Left forelimb (tissue), 1 donor: ENCODE results near the gene BPIFB3.

Experiments used
- DNase-seq: peaks from one replicate; pipeline ENCODE4 v3.0.0-alpha.2; 2018; ENCODE audit warnings: low spot score

The BPIFB3 gene

GRCh38 chr20:33062825-33063149, 9.1 kb downstream of the BPIFB3 start:
- DNase-seq: no peak

GRCh38 chr20:33063271-33063670, 9.6 kb downstream of the BPIFB3 start:
- DNase-seq: no peak

- no peak for DNase-seq
Observed at GRCh38 chr20:33064572-33065287, 11.0 kb downstream of the BPIFB3 start.

- no peak for DNase-seq
Observed at GRCh38 chr20:33065785-33066184, 12.1 kb downstream of the BPIFB3 start.

- DNase-seq: no peak
Observed at GRCh38 chr20:33067806-33068205, 14.1 kb downstream of the BPIFB3 start.

GRCh38 chr20:33068251-33068939, 14.7 kb downstream of the BPIFB3 start:
- DNase-seq: no peak

- no peak for DNase-seq
Observed at GRCh38 chr20:33069673-33070072, 16.0 kb downstream of the BPIFB3 start.

GRCh38 chr20:33070111-33071053, 16.7 kb downstream of the BPIFB3 start:
- no peak for DNase-seq

GRCh38 chr20:33071198-33071597, 17.5 kb downstream of the BPIFB3 start:
- DNase-seq: no peak

- DNase-seq: no peak
Observed at GRCh38 chr20:33072362-33072761, 18.7 kb downstream of the BPIFB3 start.

- no peak for DNase-seq
Observed at GRCh38 chr20:33072813-33073212, 19.1 kb downstream of the BPIFB3 start.

- no peak for DNase-seq
Observed at GRCh38 chr20:33074675-33075074, 21.0 kb downstream of the BPIFB3 start.

- no peak for DNase-seq
Observed at GRCh38 chr20:33075281-33075680, 21.6 kb downstream of the BPIFB3 start.

GRCh38 chr20:33076662-33077372, 23.1 kb downstream of the BPIFB3 start:
- no peak for DNase-seq

GRCh38 chr20:33079259-33079658, 25.6 kb downstream of the BPIFB3 start, which contains the start of gene BPIFB4:
BPIFB4 (plus strand) TSS chr20:33079643; CDS start chr20:33081527, 1,884 bp downstream.
- no peak for DNase-seq

- DNase-seq: no peak
Observed at GRCh38 chr20:33081411-33082154, 27.9 kb downstream of the BPIFB3 start.

- DNase-seq: no peak
Observed at GRCh38 chr20:33082546-33082945, 28.8 kb downstream of the BPIFB3 start.

- no peak for DNase-seq
Observed at GRCh38 chr20:33083544-33084340, 30.0 kb downstream of the BPIFB3 start.

GRCh38 chr20:33084722-33085121, 31.0 kb downstream of the BPIFB3 start:
- DNase-seq: no peak

- DNase-seq: no peak
Observed at GRCh38 chr20:33086052-33086722, 32.5 kb downstream of the BPIFB3 start.
